ENCODE results near the gene GPR183.

GRCh38 chr13:99280166-99280565 is 27.0 kb downstream of the GPR183 start:
- TF ChIP-seq CTCF (conservative IDR thresholded peaks at IDR 0.05 in 1 of 2, IDR thresholded peaks at IDR 0.05 in 1 of 2; ENCODE audit: extremely low read depth in 1 of 2, insufficient read depth in 1 of 2, low read depth in 1 of 2, low read length in 2 of 2) (no peak), EZH2 (IDR thresholded peaks at IDR 0.05; ENCODE audit: borderline replicate concordance, low read length) (no peak)

All from mammary epithelial cell (primary cell).